ENCODE measurements around the gene SCAPER.

DNA sequence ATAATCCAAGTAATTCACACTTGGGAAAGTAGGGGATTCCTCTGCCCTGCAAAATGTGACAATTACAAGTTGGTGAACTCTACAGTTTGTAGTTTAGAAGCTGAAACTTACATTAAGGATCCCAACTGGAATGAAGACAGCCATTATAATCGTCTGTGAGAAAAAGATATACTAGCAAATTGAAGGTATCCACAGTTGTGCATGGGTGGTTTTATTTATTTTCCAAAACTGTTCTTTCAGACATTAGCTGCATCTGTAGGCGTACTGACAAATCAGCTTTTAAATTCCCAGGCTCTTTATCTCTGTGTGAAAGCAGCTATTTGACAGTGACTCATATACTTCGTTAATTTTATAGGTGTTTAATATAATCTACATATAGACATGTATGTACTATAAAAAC is 581.1 kb downstream of the SCAPER start:
- TF ChIP-seq, protein P1, sequence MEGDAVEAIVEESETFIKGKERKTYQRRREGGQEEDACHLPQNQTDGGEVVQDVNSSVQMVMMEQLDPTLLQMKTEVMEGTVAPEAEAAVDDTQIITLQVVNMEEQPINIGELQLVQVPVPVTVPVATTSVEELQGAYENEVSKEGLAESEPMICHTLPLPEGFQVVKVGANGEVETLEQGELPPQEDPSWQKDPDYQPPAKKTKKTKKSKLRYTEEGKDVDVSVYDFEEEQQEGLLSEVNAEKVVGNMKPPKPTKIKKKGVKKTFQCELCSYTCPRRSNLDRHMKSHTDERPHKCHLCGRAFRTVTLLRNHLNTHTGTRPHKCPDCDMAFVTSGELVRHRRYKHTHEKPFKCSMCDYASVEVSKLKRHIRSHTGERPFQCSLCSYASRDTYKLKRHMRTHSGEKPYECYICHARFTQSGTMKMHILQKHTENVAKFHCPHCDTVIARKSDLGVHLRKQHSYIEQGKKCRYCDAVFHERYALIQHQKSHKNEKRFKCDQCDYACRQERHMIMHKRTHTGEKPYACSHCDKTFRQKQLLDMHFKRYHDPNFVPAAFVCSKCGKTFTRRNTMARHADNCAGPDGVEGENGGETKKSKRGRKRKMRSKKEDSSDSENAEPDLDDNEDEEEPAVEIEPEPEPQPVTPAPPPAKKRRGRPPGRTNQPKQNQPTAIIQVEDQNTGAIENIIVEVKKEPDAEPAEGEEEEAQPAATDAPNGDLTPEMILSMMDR (IDR thresholded peaks at IDR 0.05): no peak
- TF ChIP-seq POLR2AphosphoS5 (IDR thresholded peaks at IDR 0.05): no peak

All from breast epithelium (tissue), 3 donors.